H1 (cell line): ENCODE measurements around the gene AGAP3.

ENCODE experiments used
- CHD1 ChIP-seq: IDR thresholded peaks from 2 replicates; pipeline ENCODE4 v1.6.1; 2012; ENCODE audit warnings: low read depth, low read length, improper control_type of control experiment
- EZH2 ChIP-seq: fragments of 200-600 bp; sonication (generic); IDR thresholded peaks from 2 replicates; pipeline ENCODE4 v1.7.1; 2012; ENCODE audit warnings: low read depth, mild to moderate bottlenecking, moderate library complexity, low read length, inconsistent platforms; ENCODE audit not compliant: severe bottlenecking
- RXRA ChIP-seq: IDR thresholded peaks from 2 replicates; pipeline ENCODE4 v1.6.1; 2011; ENCODE audit warnings: low read depth, mild to moderate bottlenecking, low read length, moderate library complexity; ENCODE audit not compliant: insufficient read depth
- SIN3A ChIP-seq, 2 experiments: IDR thresholded peaks in 1 of 2; conservative IDR thresholded peaks in 1 of 2; 2 replicates each; pipeline ENCODE4 v1.6.1; 2011 to 2012; ENCODE audit warnings: low read length in 2 of 2, improper control_type of control experiment in 1 of 2, low read depth in 1 of 2, mild to moderate bottlenecking in 1 of 2
- TF ChIP-seq, protein P1 (sequence below), 3 experiments: IDR thresholded peaks; 1 replicate in 2 of 3; 2 replicates in 1 of 3; pipeline versions ENCODE4 v1.5.1 to v1.6.1; 2011; ENCODE audit warnings: low read length in 3 of 3, mild to moderate bottlenecking in 3 of 3, inconsistent platforms in 2 of 3, low read depth in 1 of 3, moderate library complexity in 1 of 3; ENCODE audit not compliant: insufficient read depth in 1 of 3; ENCODE audit errors: control extremely low read depth in 1 of 3

GRCh38 chr7:151131224-151131591, 44.9 kb downstream of the AGAP3 start:
- TF ChIP-seq EZH2 (no peak), SIN3A (conservative IDR thresholded peaks at IDR 0.05 in 1 of 2, IDR thresholded peaks at IDR 0.05 in 1 of 2; ENCODE audit: low read depth in 1 of 2, low read length in 2 of 2) (no peak), CHD1 (no peak), RXRA (no peak)
- TF ChIP-seq, protein P1, sequence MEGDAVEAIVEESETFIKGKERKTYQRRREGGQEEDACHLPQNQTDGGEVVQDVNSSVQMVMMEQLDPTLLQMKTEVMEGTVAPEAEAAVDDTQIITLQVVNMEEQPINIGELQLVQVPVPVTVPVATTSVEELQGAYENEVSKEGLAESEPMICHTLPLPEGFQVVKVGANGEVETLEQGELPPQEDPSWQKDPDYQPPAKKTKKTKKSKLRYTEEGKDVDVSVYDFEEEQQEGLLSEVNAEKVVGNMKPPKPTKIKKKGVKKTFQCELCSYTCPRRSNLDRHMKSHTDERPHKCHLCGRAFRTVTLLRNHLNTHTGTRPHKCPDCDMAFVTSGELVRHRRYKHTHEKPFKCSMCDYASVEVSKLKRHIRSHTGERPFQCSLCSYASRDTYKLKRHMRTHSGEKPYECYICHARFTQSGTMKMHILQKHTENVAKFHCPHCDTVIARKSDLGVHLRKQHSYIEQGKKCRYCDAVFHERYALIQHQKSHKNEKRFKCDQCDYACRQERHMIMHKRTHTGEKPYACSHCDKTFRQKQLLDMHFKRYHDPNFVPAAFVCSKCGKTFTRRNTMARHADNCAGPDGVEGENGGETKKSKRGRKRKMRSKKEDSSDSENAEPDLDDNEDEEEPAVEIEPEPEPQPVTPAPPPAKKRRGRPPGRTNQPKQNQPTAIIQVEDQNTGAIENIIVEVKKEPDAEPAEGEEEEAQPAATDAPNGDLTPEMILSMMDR (IDR thresholded peaks at IDR 0.05; ENCODE audit: control extremely low read depth in 1 of 3, insufficient read depth in 1 of 3, low read depth in 1 of 3, low read length in 3 of 3) = no peak
